WTC11 (cell line): ENCODE measurements around the gene MCM7. TPM values are rescaled to one million over a fixed set of nuclear protein-coding genes. Genes with fewer than 3 reads are reported as not detected.

ENCODE experiments used
- ATAC-seq: fragments of 200-7000 bp; cut with Tn5 transposase; 2 replicates; pipeline ENCODE4 v1.10.0; 2021; ENCODE audit warnings: mild to moderate bottlenecking, moderate library complexity
- CTCF ChIA-PET: fragments of 300-600 bp; sonication (Branson Sonifier 250); formaldehyde crosslinking; loops from one replicate; lab custom pipeline; 2021; ENCODE audit warnings: antibody characterized with exemption; lab: Charles Lee
- POLR2A ChIA-PET: fragments of 350-600 bp; sonication (Branson Sonifier 250); formaldehyde crosslinking; loops from one replicate; lab custom pipeline; 2021; ENCODE audit warnings: antibody characterized with exemption; lab: Charles Lee
- DNase-seq: peaks from one replicate; pipeline ENCODE4 v3.0.0; 2021; ENCODE audit warnings: low spot score
- H3K27ac Mint-ChIP-seq: 2 replicates; pipeline ENCODE4 v1.8.0; 2021; ENCODE audit warnings: mixed read lengths
- H3K27me3 Mint-ChIP-seq: 2 replicates; pipeline ENCODE4 v1.8.0; 2021; ENCODE audit warnings: low read depth, mild to moderate bottlenecking, moderate library complexity, mixed read lengths
- H3K36me3 Mint-ChIP-seq: 2 replicates; pipeline ENCODE4 v1.8.0; 2021; ENCODE audit warnings: mixed read lengths
- H3K4me1 Mint-ChIP-seq: 2 replicates; pipeline ENCODE4 v1.8.0; 2022; ENCODE audit warnings: mixed read lengths
- H3K4me3 Mint-ChIP-seq: 2 replicates; pipeline ENCODE4 v1.8.0; 2021; ENCODE audit warnings: mild to moderate bottlenecking, moderate library complexity, mixed read lengths
- H3K9me3 Mint-ChIP-seq: 2 replicates; pipeline ENCODE4 v1.8.0; 2021; ENCODE audit warnings: mixed read lengths
- ATF3 ChIP-seq: sonication (generic); formaldehyde crosslinking; conservative IDR thresholded peaks from 2 replicates; pipeline ENCODE4 v1.8.1; 2022; ENCODE audit warnings: mild to moderate bottlenecking, missing genetic modification reagents
- CDX4 ChIP-seq: fragments of 250-450 bp; sonication (Bioruptor Pico); IDR thresholded peaks from 2 replicates; pipeline ENCODE4 v1.9.0; 2021; ENCODE audit warnings: moderate library complexity, mild to moderate bottlenecking, inconsistent platforms, borderline replicate concordance
- E2F1 ChIP-seq: sonication (generic); formaldehyde crosslinking; IDR thresholded peaks from 2 replicates; pipeline ENCODE4 v1.8.0; 2022; ENCODE audit warnings: mild to moderate bottlenecking, missing genetic modification reagents
- E2F5 ChIP-seq: sonication (generic); formaldehyde crosslinking; IDR thresholded peaks from 2 replicates; pipeline ENCODE4 v1.8.1; 2022; ENCODE audit warnings: mild to moderate bottlenecking, moderate library complexity, missing genetic modification reagents
- ETV6 ChIP-seq: sonication (generic); formaldehyde crosslinking; IDR thresholded peaks from 2 replicates; pipeline ENCODE4 v1.8.1; 2022; ENCODE audit warnings: mild to moderate bottlenecking, missing genetic modification reagents
- GTF2I ChIP-seq: fragments of 250-450 bp; sonication (Bioruptor Pico); conservative IDR thresholded peaks from 2 replicates; pipeline ENCODE4 v1.4.0; 2021; ENCODE audit warnings: mild to moderate bottlenecking
- HMGA2 ChIP-seq: fragments of 250-450 bp; sonication (Bioruptor Pico); IDR thresholded peaks from 2 replicates; pipeline ENCODE4 v1.4.0; 2021; ENCODE audit warnings: mild to moderate bottlenecking, moderate library complexity
- IRF2 ChIP-seq: sonication (generic); formaldehyde crosslinking; IDR thresholded peaks from 2 replicates; pipeline ENCODE4 v1.8.0; 2022; ENCODE audit warnings: low read depth, missing genetic modification reagents, borderline replicate concordance
- JAZF1 ChIP-seq: fragments of 250-450 bp; sonication (Bioruptor Pico); IDR thresholded peaks from 2 replicates; pipeline ENCODE4 v1.9.0; 2021; ENCODE audit warnings: moderate library complexity, mild to moderate bottlenecking, inconsistent platforms
- MXD4 ChIP-seq: fragments of 250-450 bp; sonication (Bioruptor Pico); IDR thresholded peaks from 2 replicates; pipeline ENCODE4 v1.8.0; 2021; ENCODE audit warnings: mild to moderate bottlenecking, moderate library complexity, borderline replicate concordance
- NFE2L1 ChIP-seq: sonication (generic); formaldehyde crosslinking; IDR thresholded peaks from 2 replicates; pipeline ENCODE4 v1.8.1; 2023; ENCODE audit warnings: missing genetic modification reagents
- NFYB ChIP-seq: sonication (generic); formaldehyde crosslinking; conservative IDR thresholded peaks from 2 replicates; pipeline ENCODE4 v1.8.0; 2022; ENCODE audit warnings: low read depth, missing genetic modification reagents
- RORB ChIP-seq: fragments of 250-450 bp; sonication (Bioruptor Pico); IDR thresholded peaks from 2 replicates; pipeline ENCODE4 v1.9.0; 2021; ENCODE audit warnings: mild to moderate bottlenecking
- USF2 ChIP-seq: sonication (generic); formaldehyde crosslinking; IDR thresholded peaks from 2 replicates; pipeline ENCODE4 v1.8.1; 2023; ENCODE audit warnings: mild to moderate bottlenecking, missing genetic modification reagents, moderate library complexity
- ZNF219 ChIP-seq: sonication (generic); formaldehyde crosslinking; IDR thresholded peaks from 2 replicates; pipeline ENCODE4 v1.8.0; 2023; ENCODE audit warnings: missing genetic modification reagents, mild to moderate bottlenecking, borderline replicate concordance
- ZNF281 ChIP-seq: sonication (generic); formaldehyde crosslinking; IDR thresholded peaks from 2 replicates; pipeline ENCODE4 v1.8.0; 2023; ENCODE audit warnings: mild to moderate bottlenecking, missing genetic modification reagents
- ZNF317 ChIP-seq: sonication (generic); formaldehyde crosslinking; IDR thresholded peaks from 2 replicates; pipeline ENCODE4 v1.8.1; 2023; ENCODE audit warnings: low read depth, mild to moderate bottlenecking, moderate library complexity, missing genetic modification reagents, borderline replicate concordance
- ZNF512 ChIP-seq: sonication (generic); formaldehyde crosslinking; IDR thresholded peaks from 2 replicates; pipeline ENCODE4 v1.8.1; 2022; ENCODE audit warnings: missing genetic modification reagents, borderline replicate concordance
- ZSCAN18 ChIP-seq: fragments of 250-450 bp; sonication (Bioruptor Pico); IDR thresholded peaks from 2 replicates; pipeline ENCODE4 v2.1.2; 2022; ENCODE audit warnings: mild to moderate bottlenecking, moderate library complexity
- total RNA-seq: library from RNA; stranded (reverse); gene quantifications from 3 replicates; pipeline ENCODE4 v1.2.3, GENCODE V29; 2021

Gene MCM7
- total RNA-seq, 1 experiment from 2014 or later: 351 TPM

GRCh38 chr7:100115026-100115425 is 13.8 kb upstream of the MCM7 start:
- H3K27me3 Mint-ChIP-seq: no peaks in the 10 kb centered on the region
- no peak overlapping the region for H3K4me3 Mint-ChIP-seq
- peaks cover 4% of the 10 kb centered on the region; the same call in 1 of the 2 replicates for H3K4me1 Mint-ChIP-seq
- no peak overlapping the region for H3K27ac Mint-ChIP-seq
- H3K9me3 Mint-ChIP-seq: no peaks in the 10 kb centered on the region
- no peak for ATAC-seq
- no peak for DNase-seq
- peaks cover 34% of the 10 kb centered on the region for H3K36me3 Mint-ChIP-seq
- TF ChIP-seq USF2 (CRISPR knock-in tag): no peak
- no peak for TF ChIP-seq CDX4 (CRISPR knock-in tag)
- no peak for TF ChIP-seq E2F5
- TF ChIP-seq NFE2L1: no peak
- ChIA-PET POLR2A (no interaction called here), CTCF (no interaction called here)

- Mint-ChIP-seq H3K27ac (no peak overlapping the region), H3K4me1 (no peaks in the 10 kb centered on the region), H3K4me3 (no peak overlapping the region)
- CTCF ChIA-PET: interaction anchor here (2.3 to 2.5 kb wide), 2 partner anchors 10 to 18 kb away, joined by 13 to 17 read pairs; partner anchors contain the start of genes AP4M1 and MCM7
- ATAC-seq: no peak
- no peak for DNase-seq
- TF ChIP-seq E2F1 (CRISPR knock-in tag): no peak
- TF ChIP-seq ZNF512 (CRISPR knock-in tag): no peak
- TF ChIP-seq ZNF219 (CRISPR knock-in tag): no peak
- no peak for TF ChIP-seq NFYB
- no peak for TF ChIP-seq GTF2I (CRISPR knock-in tag)
- TF ChIP-seq MXD4 (CRISPR knock-in tag): no peak
- no peak for TF ChIP-seq ATF3 (CRISPR knock-in tag)
- TF ChIP-seq IRF2 (CRISPR knock-in tag): no peak
- TF ChIP-seq ETV6 (CRISPR knock-in tag): no peak
- TF ChIP-seq, all 79 proteins: peak for 0
- POLR2A ChIA-PET: interaction anchor here (1.3 to 2.8 kb wide), 2 partner anchors 10 to 13 kb away, joined by 4 to 17 read pairs; partner anchors contain the start of genes AP4M1 and MCM7
- Mint-ChIP-seq H3K27me3 (no peaks in the 10 kb centered on the region), H3K9me3 (no peaks in the 10 kb centered on the region), H3K36me3 (peaks cover 54% of the 10 kb centered on the region)
Measured at GRCh38 chr7:100111914-100112313, 10.7 kb upstream of the MCM7 start.

- H3K27ac Mint-ChIP-seq: no peak overlapping the region
- peaks cover 58% of the 10 kb centered on the region for H3K36me3 Mint-ChIP-seq
- DNase-seq (no peak), ATAC-seq (no peak)
- no peaks in the 10 kb centered on the region for H3K27me3 Mint-ChIP-seq
- ChIA-PET POLR2A (interaction anchor here (1.3 to 2.8 kb wide), 2 partner anchors 10 to 14 kb away, joined by 4 to 17 read pairs; partner anchors contain the start of genes AP4M1 and MCM7), CTCF (interaction anchor here (2.3 to 2.5 kb wide), 2 partner anchors 10 to 19 kb away, joined by 13 to 17 read pairs; partner anchors contain the start of genes AP4M1 and MCM7)
- H3K9me3 Mint-ChIP-seq: no peaks in the 10 kb centered on the region
- no peaks in the 10 kb centered on the region for H3K4me1 Mint-ChIP-seq
- no peak overlapping the region for H3K4me3 Mint-ChIP-seq
- TF ChIP-seq HMGA2 (no peak), RORB (no peak), ZNF281 (no peak), JAZF1 (no peak), ZSCAN18 (CRISPR knock-in tag) (no peak), E2F5 (no peak), ZNF317 (no peak)
Measured at GRCh38 chr7:100111156-100111555, 10.0 kb upstream of the MCM7 start.
